HK-2 (cell line): ENCODE measurements around the gene SGMS2.
"Not testable (repeated sequence)": the region's sequence is repeated elsewhere in the genome, so short reads cannot be mapped to it uniquely, and the experiment has no call there.

Source experiments
- DNase-seq: peaks from one replicate; pipeline ENCODE4 v3.0.0-alpha.2; 2018; ENCODE audit not compliant: unreplicated experiment

The SGMS2 gene

GRCh38 chr4:107906458-107907100 lies 81.8 kb downstream of the SGMS2 start:
- no peak for DNase-seq

GRCh38 chr4:107908377-107908776 lies 83.6 kb downstream of the SGMS2 start:
- no peak for DNase-seq

- DNase-seq: no peak
Observed at GRCh38 chr4:107913283-107913899, 88.7 kb downstream of the SGMS2 start.

- DNase-seq: no peak
Observed at GRCh38 chr4:107915220-107915619, 90.5 kb downstream of the SGMS2 start.

GRCh38 chr4:107916623-107917022 lies 91.9 kb downstream of the SGMS2 start:
- no peak for DNase-seq

GRCh38 chr4:107917500-107917899 lies 92.8 kb downstream of the SGMS2 start:
- DNase-seq: no peak

GRCh38 chr4:107922486-107923473 lies 98.0 kb downstream of the SGMS2 start:
- DNase-seq: no peak

- not testable (repeated sequence) for DNase-seq
Observed at GRCh38 chr4:107925713-107926112, 101.0 kb downstream of the SGMS2 start.

- DNase-seq: not testable (repeated sequence)
Observed at GRCh38 chr4:107926875-107927274, 102.1 kb downstream of the SGMS2 start.

GRCh38 chr4:107930821-107931774 lies 106.4 kb downstream of the SGMS2 start, which contains the start of gene CYP2U1:
TSS of gene CYP2U1 (plus strand) at chr4:107931549. CDS start at chr4:107931644, 95 bp downstream.
- peak; percentile 81 for DNase-seq

- no peak for DNase-seq
Observed at GRCh38 chr4:107931775-107932321, 107.1 kb downstream of the SGMS2 start.

GRCh38 chr4:107935246-107935645 lies 110.5 kb downstream of the SGMS2 start:
- DNase-seq: no peak

GRCh38 chr4:107937040-107937439 lies 112.3 kb downstream of the SGMS2 start:
- no peak for DNase-seq

- DNase-seq: no peak
Observed at GRCh38 chr4:107939307-107939706, 114.6 kb downstream of the SGMS2 start.

GRCh38 chr4:107945809-107946208 lies 121.1 kb downstream of the SGMS2 start:
- no peak for DNase-seq

- DNase-seq: no peak
Observed at GRCh38 chr4:107950746-107951540, 126.2 kb downstream of the SGMS2 start.

- peak; percentile 6 for DNase-seq
Observed at GRCh38 chr4:107951551-107951950, 126.8 kb downstream of the SGMS2 start.

GRCh38 chr4:107956011-107956410 lies 131.3 kb downstream of the SGMS2 start:
- no peak for DNase-seq
